ENCODE data around the gene ROCK2. TPM values are rescaled to one million over a fixed set of nuclear protein-coding genes. Genes with fewer than 3 reads are reported as not detected.

Gene ROCK2
- total and polyA plus RNA-seq, 2 donors (not counting 1 experiment from before 2014, with no cell fraction given) = 2.3 to 30.2 TPM

GRCh38 chr2:11365096-11365879 is 20.9 kb upstream of the ROCK2 start:
- ChIA-PET CTCF (no interaction called here), POLR2A (no interaction called here)
- H3K4me3 ChIP-seq (ENCODE audit: control extremely low read depth in 1 of 5, extremely low read depth in 1 of 5, insufficient read depth in 1 of 5, low read depth in 2 of 5, low read length in 4 of 5) = no peak overlapping the region
- no peaks in the 10 kb centered on the region for H3K4me1 ChIP-seq (ENCODE audit: control insufficient read depth in 2 of 2, insufficient read depth in 2 of 2, low read length in 2 of 2)
- peaks cover 0 to 4% (median 0%) of the 10 kb centered on the region in 4 experiments for H3K27me3 ChIP-seq (replicated peaks in 1 of 4; ENCODE audit: control extremely low read depth in 1 of 4, control insufficient read depth in 3 of 4, insufficient read depth in 4 of 4, low read length in 3 of 4)
- H3K36me3 ChIP-seq (replicated peaks in 1 of 2; ENCODE audit: control extremely low read depth in 1 of 2, control insufficient read depth in 1 of 2, extremely low read depth in 1 of 2, insufficient read depth in 2 of 2, low read length in 1 of 2) = no peaks in the 10 kb centered on the region
- peaks cover 9% of the 10 kb centered on the region for H3K27me3 Mint-ChIP-seq
- DNase-seq (no peak), ATAC-seq (ENCODE audit: low read depth) (no peak)
- H4K20me1 ChIP-seq (ENCODE audit: control insufficient read depth, insufficient read depth, low read length, poor library complexity, severe bottlenecking) = no peaks in the 10 kb centered on the region
- H3K27ac Mint-ChIP-seq = no peak overlapping the region
- no peaks in the 10 kb centered on the region for H3K79me2 ChIP-seq (ENCODE audit: control insufficient read depth, insufficient read depth, low read length)
- WGBS (ENCODE audit: insufficient coverage) = 66% methylated on average over 7 of the region's 7 CpGs
- no peaks in the 10 kb centered on the region for H3K9me3 ChIP-seq (ENCODE audit: control extremely low read depth in 1 of 3, control insufficient read depth in 2 of 3, insufficient read depth in 1 of 3, low read length in 2 of 3)
- H3K4me3 Mint-ChIP-seq = no peak overlapping the region
- H2AFZ ChIP-seq (ENCODE audit: insufficient read depth, low read depth, low read length, poor library complexity, severe bottlenecking) = no peak overlapping the region
- H3K4me2 ChIP-seq (replicated peaks; ENCODE audit: low read depth, low read length, poor library complexity, severe bottlenecking) = no peak overlapping the region
- H3K9me3 Mint-ChIP-seq (ENCODE audit: insufficient read depth) = no peaks in the 10 kb centered on the region
- H3K4me1 Mint-ChIP-seq = no peaks in the 10 kb centered on the region
- no peak for TF ChIP-seq EZH2 (IDR thresholded peaks at IDR 0.05; ENCODE audit: borderline replicate concordance, insufficient read depth, low read depth, low read length, poor library complexity, severe bottlenecking)
- TF ChIP-seq CTCF (IDR thresholded peaks at IDR 0.05) = no peak
- no peak overlapping the region for H3K27ac ChIP-seq (ENCODE audit: low read length in 2 of 2)
- intact Hi-C loops (cut with micrococcal nuclease) = no loop called here
- no peak overlapping the region for H3K9ac ChIP-seq (ENCODE audit: low read length)

DNA sequence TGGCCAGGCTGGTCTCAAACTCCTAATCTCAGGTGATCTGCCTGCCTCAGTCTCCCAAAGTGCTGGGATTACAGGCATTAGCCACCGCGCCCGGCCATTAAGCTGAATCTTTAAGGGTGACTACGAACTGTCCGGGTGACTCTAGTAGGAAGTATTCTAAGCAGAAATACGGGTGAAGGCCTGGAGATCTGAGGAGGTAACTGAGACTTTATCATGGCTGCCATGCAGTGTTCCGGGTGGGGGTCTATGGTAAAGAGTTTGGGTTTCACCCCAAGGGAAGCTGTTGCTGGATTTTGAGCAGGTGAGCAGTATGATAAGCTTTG is 20.1 kb upstream of the ROCK2 start:
- H3K36me3 ChIP-seq (replicated peaks in 1 of 2; ENCODE audit: control extremely low read depth in 1 of 2, control insufficient read depth in 1 of 2, extremely low read depth in 1 of 2, insufficient read depth in 2 of 2, low read length in 1 of 2) = no peaks in the 10 kb centered on the region
- H3K4me2 ChIP-seq (replicated peaks; ENCODE audit: low read depth, low read length, poor library complexity, severe bottlenecking) = no peak overlapping the region
- POLR2A ChIA-PET = no interaction called here
- intact Hi-C loops (cut with micrococcal nuclease) = no loop called here
- WGBS (ENCODE audit: insufficient coverage) = 100% methylated on average over 5 of the region's 7 CpGs
- peaks cover 0 to 4% (median 0%) of the 10 kb centered on the region in 4 experiments for H3K27me3 ChIP-seq (replicated peaks in 1 of 4; ENCODE audit: control extremely low read depth in 1 of 4, control insufficient read depth in 3 of 4, insufficient read depth in 4 of 4, low read length in 3 of 4)
- H3K4me1 ChIP-seq (ENCODE audit: control insufficient read depth in 2 of 2, insufficient read depth in 2 of 2, low read length in 2 of 2) = no peaks in the 10 kb centered on the region
- no peak overlapping the region for H3K27ac ChIP-seq (ENCODE audit: low read length in 2 of 2)
- TF ChIP-seq CTCF (IDR thresholded peaks at IDR 0.05) (no peak), EZH2 (IDR thresholded peaks at IDR 0.05; ENCODE audit: borderline replicate concordance, insufficient read depth, low read depth, low read length, poor library complexity, severe bottlenecking) (no peak)
- H3K4me3 ChIP-seq (ENCODE audit: control extremely low read depth in 1 of 5, extremely low read depth in 1 of 5, insufficient read depth in 1 of 5, low read depth in 2 of 5, low read length in 4 of 5) = no peak overlapping the region
- no peaks in the 10 kb centered on the region for H4K20me1 ChIP-seq (ENCODE audit: control insufficient read depth, insufficient read depth, low read length, poor library complexity, severe bottlenecking)
- H3K79me2 ChIP-seq (ENCODE audit: control insufficient read depth, insufficient read depth, low read length) = no peaks in the 10 kb centered on the region
- H3K27me3 Mint-ChIP-seq = peaks cover 9% of the 10 kb centered on the region
- no peaks in the 10 kb centered on the region for H3K9me3 ChIP-seq (ENCODE audit: control extremely low read depth in 1 of 3, control insufficient read depth in 2 of 3, insufficient read depth in 1 of 3, low read length in 2 of 3)
- H3K4me1 Mint-ChIP-seq = no peaks in the 10 kb centered on the region
- H3K27ac Mint-ChIP-seq = no peak overlapping the region
- H3K9me3 Mint-ChIP-seq (ENCODE audit: insufficient read depth) = no peaks in the 10 kb centered on the region
- H3K4me3 Mint-ChIP-seq = no peak overlapping the region
- CTCF ChIA-PET = no interaction called here
- H2AFZ ChIP-seq (ENCODE audit: insufficient read depth, low read depth, low read length, poor library complexity, severe bottlenecking) = no peak overlapping the region
- no peak overlapping the region for H3K9ac ChIP-seq (ENCODE audit: low read length)
- no peak for DNase-seq
- no peak for ATAC-seq (ENCODE audit: low read depth)
